LNCaP clone FGC (cell line): ENCODE results near the gene LTV1.
"Not testable (repeated sequence)": the region's sequence is repeated elsewhere in the genome, so short reads cannot be mapped to it uniquely, and the experiment has no call there.

Experiments used
- DNase-seq: peaks from one replicate; pipeline ENCODE4 v3.0.0-alpha.2; 2011; ENCODE audit warnings: low read depth
- H3K4me3 ChIP-seq: 2 replicates; pipeline ENCODE4 v1.5.1; 2011; ENCODE audit warnings: mild to moderate bottlenecking, low read depth, low read length, control low read depth
- TF ChIP-seq, protein P1 (sequence below): IDR thresholded peaks from 2 replicates; pipeline ENCODE4 v1.5.1; 2012; ENCODE audit warnings: mild to moderate bottlenecking; ENCODE audit not compliant: control insufficient read depth, insufficient read depth; ENCODE audit errors: extremely low read depth

Gene LTV1, protein sequence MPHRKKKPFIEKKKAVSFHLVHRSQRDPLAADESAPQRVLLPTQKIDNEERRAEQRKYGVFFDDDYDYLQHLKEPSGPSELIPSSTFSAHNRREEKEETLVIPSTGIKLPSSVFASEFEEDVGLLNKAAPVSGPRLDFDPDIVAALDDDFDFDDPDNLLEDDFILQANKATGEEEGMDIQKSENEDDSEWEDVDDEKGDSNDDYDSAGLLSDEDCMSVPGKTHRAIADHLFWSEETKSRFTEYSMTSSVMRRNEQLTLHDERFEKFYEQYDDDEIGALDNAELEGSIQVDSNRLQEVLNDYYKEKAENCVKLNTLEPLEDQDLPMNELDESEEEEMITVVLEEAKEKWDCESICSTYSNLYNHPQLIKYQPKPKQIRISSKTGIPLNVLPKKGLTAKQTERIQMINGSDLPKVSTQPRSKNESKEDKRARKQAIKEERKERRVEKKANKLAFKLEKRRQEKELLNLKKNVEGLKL

DNA sequence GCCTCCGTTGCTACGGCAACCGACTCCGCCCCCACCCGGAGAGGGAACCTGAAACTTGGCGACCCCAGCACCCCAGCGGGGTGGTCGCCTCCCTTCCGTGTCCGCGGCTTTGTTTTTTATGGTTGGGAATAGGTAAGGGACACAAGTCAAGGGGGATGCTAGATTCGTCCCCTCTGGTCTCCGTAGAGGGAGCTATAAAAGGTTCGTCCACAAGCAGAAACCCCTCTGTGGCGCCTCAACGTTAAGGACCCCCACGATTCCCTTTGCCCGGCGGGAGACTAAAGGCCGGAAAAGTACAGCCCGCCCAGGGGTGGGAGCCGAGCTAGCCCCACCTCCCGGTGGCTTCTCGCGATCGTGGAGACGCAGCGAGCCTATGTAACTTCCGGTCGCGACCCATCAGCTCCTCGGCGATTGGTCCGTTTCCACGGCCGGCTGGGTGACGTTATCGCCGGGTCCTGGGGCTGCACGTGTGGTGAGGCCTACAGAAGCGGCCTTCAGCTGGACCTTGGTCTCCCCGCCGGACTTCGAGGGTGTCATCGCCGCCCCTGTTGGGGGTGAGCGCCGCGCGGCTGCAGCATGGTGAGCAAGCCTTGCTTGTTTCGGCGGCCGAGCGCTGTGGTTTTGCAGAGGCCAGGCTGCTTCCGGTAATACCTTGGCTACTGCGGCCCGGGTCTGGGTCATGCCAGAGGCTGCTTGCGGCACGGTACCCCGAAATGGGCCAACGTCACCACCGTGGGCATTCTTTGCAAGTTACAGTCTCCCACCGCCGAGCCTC, at the start of gene LTV1:
LTV1 (plus strand) TSS at position 437 of the 775 bp plus-strand sequence; CDS start at position 577, 140 bp downstream.
- TF ChIP-seq, protein P1, sequence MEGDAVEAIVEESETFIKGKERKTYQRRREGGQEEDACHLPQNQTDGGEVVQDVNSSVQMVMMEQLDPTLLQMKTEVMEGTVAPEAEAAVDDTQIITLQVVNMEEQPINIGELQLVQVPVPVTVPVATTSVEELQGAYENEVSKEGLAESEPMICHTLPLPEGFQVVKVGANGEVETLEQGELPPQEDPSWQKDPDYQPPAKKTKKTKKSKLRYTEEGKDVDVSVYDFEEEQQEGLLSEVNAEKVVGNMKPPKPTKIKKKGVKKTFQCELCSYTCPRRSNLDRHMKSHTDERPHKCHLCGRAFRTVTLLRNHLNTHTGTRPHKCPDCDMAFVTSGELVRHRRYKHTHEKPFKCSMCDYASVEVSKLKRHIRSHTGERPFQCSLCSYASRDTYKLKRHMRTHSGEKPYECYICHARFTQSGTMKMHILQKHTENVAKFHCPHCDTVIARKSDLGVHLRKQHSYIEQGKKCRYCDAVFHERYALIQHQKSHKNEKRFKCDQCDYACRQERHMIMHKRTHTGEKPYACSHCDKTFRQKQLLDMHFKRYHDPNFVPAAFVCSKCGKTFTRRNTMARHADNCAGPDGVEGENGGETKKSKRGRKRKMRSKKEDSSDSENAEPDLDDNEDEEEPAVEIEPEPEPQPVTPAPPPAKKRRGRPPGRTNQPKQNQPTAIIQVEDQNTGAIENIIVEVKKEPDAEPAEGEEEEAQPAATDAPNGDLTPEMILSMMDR = no peak
- DNase-seq = peak; percentile 89
- peak within 1 kb of the TSS; percentile 96 for H3K4me3 ChIP-seq

DNA sequence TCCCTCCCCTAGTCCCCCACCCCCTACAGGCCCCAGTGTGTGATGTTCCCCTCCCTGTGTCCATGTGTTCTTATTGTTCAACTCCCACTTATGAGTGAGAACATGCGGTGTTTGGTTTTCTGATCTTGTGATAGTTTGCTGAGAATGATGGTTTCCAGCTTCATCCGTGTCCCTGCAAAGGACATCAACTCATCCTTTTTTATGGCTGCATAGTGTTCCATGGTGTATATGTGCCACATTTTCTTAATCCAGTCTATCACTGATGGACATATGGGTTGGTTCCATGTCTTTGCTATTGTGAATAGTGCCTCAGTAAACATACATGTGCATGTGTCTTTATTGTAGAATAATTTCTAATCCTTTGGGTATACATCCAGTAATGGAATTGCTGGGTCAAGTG, 46.6 kb upstream of the LTV1 start:
- H3K4me3 ChIP-seq, DNase-seq: not testable (repeated sequence)

DNA sequence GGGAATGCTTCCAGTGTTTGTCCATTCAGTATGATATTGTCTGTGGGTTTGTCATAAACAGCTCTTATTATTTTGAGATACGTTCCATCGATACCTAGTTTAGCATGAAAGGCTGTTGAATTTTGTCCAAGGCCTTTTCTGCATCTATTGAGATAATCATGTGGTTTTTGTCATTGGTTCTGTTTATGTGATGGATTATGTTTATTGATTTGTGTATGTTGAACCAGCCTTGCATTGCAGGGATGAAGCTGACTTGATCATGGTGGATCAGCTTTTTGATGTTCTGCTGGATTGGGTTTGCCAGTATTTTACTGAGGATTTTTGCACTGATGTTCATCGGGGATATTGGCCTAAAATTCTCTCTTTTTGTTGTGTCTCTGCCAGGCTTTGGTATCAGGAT, 44.7 kb upstream of the LTV1 start:
- H3K4me3 ChIP-seq, DNase-seq: not testable (repeated sequence)

DNA sequence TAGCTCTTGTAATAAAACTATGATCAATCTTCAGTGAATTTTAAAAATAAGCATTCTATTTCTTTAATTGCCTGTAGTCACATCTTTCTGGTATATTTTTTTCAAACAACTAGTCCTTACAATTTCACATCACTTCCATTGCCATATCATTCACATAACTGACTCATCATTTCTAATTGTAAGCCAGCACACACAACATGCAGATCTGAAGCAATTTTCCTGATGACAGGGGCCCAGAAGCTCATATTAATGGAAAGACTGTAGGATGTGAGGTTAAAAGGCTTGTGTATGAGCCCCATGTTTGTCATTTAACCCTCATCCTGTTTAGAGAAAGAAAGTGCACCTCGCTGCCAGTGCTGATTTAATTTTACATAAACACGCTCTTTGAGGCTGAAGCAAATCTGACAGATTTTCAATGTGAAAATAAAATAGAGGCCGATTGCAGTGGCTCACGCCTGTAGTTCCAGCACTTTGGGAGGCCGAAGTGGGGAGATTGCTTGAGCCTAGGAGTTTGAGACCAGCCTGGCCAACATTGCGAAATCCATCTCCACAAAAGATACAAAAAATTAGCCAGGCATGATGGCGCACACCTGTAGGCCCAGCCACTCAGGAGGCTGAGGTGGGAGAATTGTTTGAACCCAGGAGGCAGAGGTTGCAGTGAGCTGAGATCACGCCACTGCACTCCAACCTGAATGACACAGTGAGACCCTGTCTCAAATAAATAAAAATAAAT, 40.1 kb upstream of the LTV1 start:
- no peak overlapping the region for H3K4me3 ChIP-seq
- TF ChIP-seq, protein P1 = no peak
- no peak for DNase-seq

DNA sequence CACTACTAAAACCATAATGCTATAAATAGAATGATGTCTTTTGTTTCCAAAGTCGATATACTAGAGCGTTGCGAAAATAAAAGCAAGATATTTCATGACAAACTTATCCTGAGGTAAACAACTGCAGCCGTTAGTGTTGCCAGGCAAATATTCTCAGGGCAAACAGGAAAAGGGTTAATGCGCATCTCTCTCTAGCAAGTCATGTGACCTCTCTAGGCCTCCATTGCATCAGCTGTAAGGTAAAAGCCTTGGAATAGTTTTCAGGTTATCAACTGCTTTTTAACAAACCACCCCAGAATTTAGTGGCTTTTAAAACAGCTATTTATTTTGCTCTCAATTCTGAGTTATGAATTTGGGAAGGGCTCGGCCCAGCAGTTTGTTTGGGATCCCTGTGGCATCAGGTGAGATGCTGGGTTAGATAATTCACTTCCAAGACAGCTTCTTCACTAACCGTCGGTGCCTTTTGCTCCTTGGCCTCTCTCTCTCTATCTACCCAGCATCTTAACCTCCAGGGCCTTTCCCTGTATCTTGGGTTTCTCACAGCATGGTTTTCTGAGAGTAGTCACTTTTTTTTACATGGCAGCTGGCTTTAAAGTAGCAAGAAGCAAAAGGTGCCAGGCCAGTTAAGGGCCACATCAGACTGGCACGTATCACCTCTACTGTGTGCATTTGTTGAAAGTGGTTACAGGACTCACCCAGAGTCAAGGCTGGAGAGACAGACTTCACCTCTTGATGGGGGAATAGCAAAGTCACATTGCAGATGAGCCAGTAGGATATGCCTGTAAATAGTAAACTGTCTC, 39.2 kb upstream of the LTV1 start:
- TF ChIP-seq, protein P1 = no peak
- no peak overlapping the region for H3K4me3 ChIP-seq
- no peak for DNase-seq

DNA sequence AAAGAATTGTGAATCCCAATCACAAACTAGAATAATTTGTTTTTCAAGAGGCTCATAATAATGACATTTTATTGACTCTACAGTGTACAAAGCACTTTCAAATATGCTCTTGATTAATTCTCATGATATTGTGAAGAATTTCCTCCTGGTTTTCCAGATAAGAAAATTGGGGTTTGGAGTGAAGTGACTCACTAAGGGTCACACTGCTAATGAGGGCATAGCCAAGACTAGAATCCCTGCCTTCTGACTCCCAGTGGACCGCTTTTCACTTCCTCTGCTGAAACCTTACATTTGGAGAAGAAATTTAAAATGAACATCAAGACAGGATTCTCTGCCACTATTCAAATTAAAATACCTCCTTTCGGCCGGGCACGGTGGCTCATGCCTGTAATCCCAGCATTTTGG, 38.3 kb upstream of the LTV1 start:
- TF ChIP-seq, protein P1 = no peak
- DNase-seq = no peak
- no peak overlapping the region for H3K4me3 ChIP-seq

DNA sequence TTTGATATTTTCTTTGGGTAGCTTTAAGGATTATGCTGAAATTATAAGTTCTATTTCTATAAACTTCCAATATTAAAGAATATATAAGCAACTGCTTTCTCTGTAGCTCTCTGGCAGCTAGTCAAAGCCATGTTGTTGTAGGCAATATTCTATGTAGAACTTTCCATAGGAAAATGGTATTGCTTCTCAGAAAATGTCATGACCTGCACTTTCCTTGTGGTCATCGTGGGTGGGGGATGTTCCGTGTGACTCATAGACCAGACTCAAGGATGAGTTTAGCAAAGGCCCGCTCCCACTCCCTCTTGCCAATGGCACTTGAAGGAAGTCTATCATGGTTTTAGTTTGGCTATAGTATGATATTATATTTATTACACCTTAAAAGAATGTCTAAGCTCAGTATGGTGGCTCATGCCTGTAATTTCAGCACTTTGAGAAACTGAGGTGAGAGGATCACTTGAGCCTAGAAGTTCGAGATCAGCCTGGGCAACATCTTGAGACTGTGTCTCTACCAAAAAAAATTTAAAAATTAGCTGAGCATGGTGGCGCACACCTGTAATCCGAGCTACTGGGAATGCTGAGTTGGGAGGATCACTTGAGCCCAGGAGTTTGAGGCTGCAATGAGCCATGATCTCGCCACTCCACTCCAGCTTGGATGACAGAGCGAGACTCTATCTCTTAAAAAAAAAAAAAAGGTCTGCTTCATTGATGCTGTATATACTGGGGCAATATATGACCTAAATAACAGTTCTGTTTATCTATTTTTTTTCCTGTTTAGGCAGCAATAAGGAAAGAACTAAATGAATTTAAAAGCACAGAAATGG, 36.6 kb upstream of the LTV1 start:
- H3K4me3 ChIP-seq = no peak overlapping the region
- no peak for DNase-seq
- TF ChIP-seq, protein P1 = no peak
